Endothelial cell of umbilical vein (primary cell): ENCODE measurements around the gene MRPL53. TPM values are rescaled to one million over a fixed set of nuclear protein-coding genes. Genes with fewer than 3 reads are reported as not detected.

Source experiments
- BruUV-seq: library from RNA; stranded (reverse); fragments of 400-500 nt; replicated peaks from 2 replicates; lab custom pipeline; 2021; lab: Mats Ljungman, UMichigan
- CTCF ChIA-PET: fragments of 300-600, 350-600 bp; sonication (Branson Sonifier 250); formaldehyde crosslinking; loops from one replicate; lab custom pipeline; 2021; ENCODE audit warnings: antibody characterized with exemption, inconsistent platforms; lab: Charles Lee
- POLR2A ChIA-PET: fragments of 300-600, 350-600 bp; sonication (Branson Sonifier 250); formaldehyde crosslinking; loops from one replicate; lab custom pipeline; 2021; ENCODE audit warnings: antibody characterized with exemption, inconsistent platforms; lab: Charles Lee
- DNase-seq: peaks from one replicate; pipeline ENCODE4 v3.0.0-alpha.2; 2011; ENCODE audit warnings: low read depth, low spot score
- FAIRE-seq: peaks from 2 replicates; lab custom pipeline; 2011; peaks lifted over from hg19 to GRCh38; lab: Jason Lieb, UNC
- H2AFZ ChIP-seq: 2 replicates; pipeline ENCODE4 v1.6.0; 2012; ENCODE audit warnings: low read depth, low read length, control low read depth, inconsistent platforms
- H3K27ac ChIP-seq: 2 replicates; pipeline ENCODE4 v1.5.1; 2011; ENCODE audit warnings: low read depth, mild to moderate bottlenecking, control low read depth, low read length, moderate library complexity; ENCODE audit not compliant: insufficient read depth
- H3K27me3 ChIP-seq, 2 experiments: 2 replicates each; pipeline versions ENCODE4 v1.6.0 to v1.6.1; 2011; ENCODE audit warnings: low read length in 2 of 2, mixed read lengths in 1 of 2; ENCODE audit not compliant: control insufficient read depth in 2 of 2, insufficient read depth in 2 of 2
- H3K36me3 ChIP-seq, 2 experiments: 2 replicates in 1 of 2; 3 replicates in 1 of 2; pipeline ENCODE4 v1.5.1; 2011; ENCODE audit warnings: low read length in 2 of 2, mild to moderate bottlenecking in 1 of 2, moderate library complexity in 1 of 2; ENCODE audit not compliant: control insufficient read depth in 2 of 2, insufficient read depth in 2 of 2; ENCODE audit errors: extremely low read depth in 1 of 2
- H3K4me1 ChIP-seq: 3 replicates; pipeline ENCODE4 v1.5.1; 2011; ENCODE audit warnings: mild to moderate bottlenecking, low read length; ENCODE audit not compliant: control insufficient read depth, insufficient read depth; ENCODE audit errors: extremely low read depth
- H3K4me2 ChIP-seq: 2 replicates; pipeline ENCODE4 v1.6.1; 2011; ENCODE audit warnings: low read length, control low read depth, mixed read lengths; ENCODE audit not compliant: insufficient read depth
- H3K4me3 ChIP-seq, 3 experiments: fragments of 200-600 bp in 1 of 3; sonication (generic), shearing (Covaris generic) in 1 of 3; replicated peaks in 1 of 3; 2 replicates each; pipeline ENCODE4 v1.5.1; 2011 to 2016; ENCODE audit warnings: control low read depth in 3 of 3, low read length in 3 of 3, mild to moderate bottlenecking in 2 of 3, inconsistent platforms in 1 of 3, low read depth in 1 of 3, moderate library complexity in 1 of 3; ENCODE audit not compliant: insufficient read depth in 1 of 3
- H3K79me2 ChIP-seq: 2 replicates; pipeline ENCODE4 v1.6.0; 2012; ENCODE audit warnings: low read length, inconsistent platforms; ENCODE audit not compliant: control insufficient read depth, insufficient read depth
- H3K9ac ChIP-seq: replicated peaks from 2 replicates; pipeline ENCODE3; 2011; ENCODE audit warnings: low read length, control low read depth; ENCODE audit not compliant: insufficient read depth; ENCODE audit errors: extremely low read depth
- H3K9me1 ChIP-seq: replicated peaks from 3 replicates; pipeline ENCODE4 v1.6.0; 2011; ENCODE audit warnings: mild to moderate bottlenecking, low read length; ENCODE audit not compliant: control insufficient read depth, insufficient read depth; ENCODE audit errors: extremely low read depth
- H3K9me3 ChIP-seq: replicated peaks from 2 replicates; pipeline ENCODE4 v1.5.1; 2012; ENCODE audit warnings: low read length, inconsistent platforms; ENCODE audit not compliant: control insufficient read depth, insufficient read depth
- H4K20me1 ChIP-seq: replicated peaks from 2 replicates; pipeline ENCODE3; 2011; ENCODE audit warnings: mild to moderate bottlenecking, low read length; ENCODE audit not compliant: control insufficient read depth, insufficient read depth; ENCODE audit errors: extremely low read depth
- EZH2 ChIP-seq: IDR thresholded peaks from 2 replicates; pipeline ENCODE4 v1.6.1; 2012; ENCODE audit warnings: borderline replicate concordance, low read depth, mild to moderate bottlenecking, moderate library complexity, low read length, inconsistent platforms; ENCODE audit not compliant: severe bottlenecking
- FOS ChIP-seq: IDR thresholded peaks from 2 replicates; pipeline ENCODE4 v1.6.1; 2011; ENCODE audit warnings: mild to moderate bottlenecking, low read length, moderate library complexity, borderline replicate concordance; ENCODE audit not compliant: insufficient read depth
- GATA2 ChIP-seq: IDR thresholded peaks from 2 replicates; pipeline ENCODE4 v1.7.0; 2011; ENCODE audit warnings: low read depth, mild to moderate bottlenecking, moderate library complexity, mixed read lengths, low read length; ENCODE audit not compliant: insufficient read length, insufficient read depth
- JUN ChIP-seq: IDR thresholded peaks from 2 replicates; pipeline ENCODE4 v1.6.1; 2011; ENCODE audit warnings: borderline replicate concordance, low read depth; ENCODE audit not compliant: insufficient read length, insufficient read depth
- MYC ChIP-seq: IDR thresholded peaks from one replicate; pipeline ENCODE4 v1.6.1; 2011; ENCODE audit warnings: mild to moderate bottlenecking, low read depth, low read length
- POLR2A ChIP-seq: IDR thresholded peaks from 2 replicates; pipeline ENCODE4 v1.6.1; 2012; ENCODE audit warnings: low read depth, mild to moderate bottlenecking, control low read depth, low read length
- POLR2AphosphoS5 ChIP-seq: IDR thresholded peaks from 2 replicates; pipeline ENCODE4 v1.6.1; 2012; ENCODE audit warnings: low read depth, mild to moderate bottlenecking, control low read depth, low read length, moderate library complexity; ENCODE audit not compliant: insufficient read depth
- dilution Hi-C: fragments of 300-500 bp; cut with MboI; formaldehyde crosslinking; loops from one replicate; pipeline ENCODE4 v1.15.0; 2019; ENCODE audit warnings: low sequenced_read_pairs; ENCODE audit not compliant: extremely low pct_ligation_motif_present
- intact Hi-C: fragments of 100-400 bp; cut with micrococcal nuclease; formaldehyde crosslinking; loops from one replicate; pipeline ENCODE4 v1.10.0; 2022
- polyA plus RNA-seq, 4 experiments: library from polyadenylated mRNA; depleted of rRNA in 3 of 4; stranded (reverse) in 3 of 4; unstranded in 1 of 4; fragments of >200 nt; gene quantifications; 2 replicates each; pipeline versions ENCODE4 v1.2.1 to v1.2.3, GENCODE V29; 2011 to 2012; ENCODE audit warnings: missing spikeins in 1 of 4
- total RNA-seq: library from RNA; stranded (reverse); gene quantifications from 2 replicates; pipeline ENCODE4 v1.2.3, GENCODE V29; 2021
- TF ChIP-seq, protein P1 (sequence below), 2 donors: IDR thresholded peaks; 1 replicate in 1 of 2; 2 replicates in 1 of 2; pipeline ENCODE4 v1.5.1; 2011; ENCODE audit warnings: low read length in 2 of 2, mild to moderate bottlenecking in 2 of 2, moderate library complexity in 2 of 2, control low read depth in 1 of 2, inconsistent platforms in 1 of 2, low read depth in 1 of 2; ENCODE audit not compliant: insufficient read depth in 1 of 2; ENCODE audit errors: extremely low read depth in 1 of 2
- TF ChIP-seq, protein P2 (sequence below): IDR thresholded peaks from 2 replicates; pipeline ENCODE4 v1.6.1; 2011; ENCODE audit not compliant: insufficient read depth, insufficient read length

MRPL53 gene
- total and polyA plus RNA-seq, 2 donors (not counting 3 experiments of a cell fraction or from before 2014, with no cell fraction given), result 68.7 to 69.7 TPM

DNA sequence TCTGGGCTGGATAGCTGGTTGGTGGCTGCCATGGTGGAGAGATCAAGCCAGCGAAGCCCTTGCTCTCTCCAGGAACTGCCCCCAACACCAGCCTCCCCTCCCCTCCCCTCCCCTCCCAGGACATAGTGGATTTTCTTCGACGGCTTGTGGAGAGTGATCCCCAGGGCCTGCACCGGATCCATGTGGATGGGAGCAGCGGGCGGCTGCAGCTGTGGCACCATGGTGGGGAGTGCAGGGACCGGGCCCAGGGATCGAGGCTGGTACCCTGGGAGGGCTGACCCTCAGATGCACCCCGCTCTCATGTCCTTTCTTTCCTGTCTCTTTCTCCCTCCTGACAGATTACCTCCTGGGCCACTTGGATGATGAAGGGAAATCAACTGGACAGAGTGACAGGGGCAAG, 17.4 kb upstream of the MRPL53 start:
- intact Hi-C loops (no loop called here), dilution Hi-C loops (no loop called here)

More for the DNA sequence above, 17.4 kb upstream of the MRPL53 start:
- H3K9ac ChIP-seq, result no peak overlapping the region
- H2AFZ ChIP-seq, result no peak overlapping the region
- ChIA-PET POLR2A (no interaction called here), CTCF (interaction anchor here (0.9 to 2.1 kb wide), 3 partner anchors 8 to 42 kb away, joined by 3 to 8 read pairs (median 3); no protein-coding TSS in a partner anchor)
- H3K9me3 ChIP-seq, result no peaks in the 10 kb centered on the region
- no peaks in the 10 kb centered on the region for H4K20me1 ChIP-seq
- H3K36me3 ChIP-seq, result peaks cover 3 to 14% of the 10 kb centered on the region in 2 experiments
- H3K9me1 ChIP-seq, result no peaks in the 10 kb centered on the region
- no peak overlapping the region for H3K4me2 ChIP-seq
- no peaks in the 10 kb centered on the region for H3K79me2 ChIP-seq
- H3K4me1 ChIP-seq, result peaks cover 5% of the 10 kb centered on the region
- FAIRE-seq, result no peak
- TF ChIP-seq POLR2A, result no peak
- TF ChIP-seq JUN, result no peak
- TF ChIP-seq MYC, result no peak
- TF ChIP-seq EZH2, result no peak
- TF ChIP-seq, protein P1, sequence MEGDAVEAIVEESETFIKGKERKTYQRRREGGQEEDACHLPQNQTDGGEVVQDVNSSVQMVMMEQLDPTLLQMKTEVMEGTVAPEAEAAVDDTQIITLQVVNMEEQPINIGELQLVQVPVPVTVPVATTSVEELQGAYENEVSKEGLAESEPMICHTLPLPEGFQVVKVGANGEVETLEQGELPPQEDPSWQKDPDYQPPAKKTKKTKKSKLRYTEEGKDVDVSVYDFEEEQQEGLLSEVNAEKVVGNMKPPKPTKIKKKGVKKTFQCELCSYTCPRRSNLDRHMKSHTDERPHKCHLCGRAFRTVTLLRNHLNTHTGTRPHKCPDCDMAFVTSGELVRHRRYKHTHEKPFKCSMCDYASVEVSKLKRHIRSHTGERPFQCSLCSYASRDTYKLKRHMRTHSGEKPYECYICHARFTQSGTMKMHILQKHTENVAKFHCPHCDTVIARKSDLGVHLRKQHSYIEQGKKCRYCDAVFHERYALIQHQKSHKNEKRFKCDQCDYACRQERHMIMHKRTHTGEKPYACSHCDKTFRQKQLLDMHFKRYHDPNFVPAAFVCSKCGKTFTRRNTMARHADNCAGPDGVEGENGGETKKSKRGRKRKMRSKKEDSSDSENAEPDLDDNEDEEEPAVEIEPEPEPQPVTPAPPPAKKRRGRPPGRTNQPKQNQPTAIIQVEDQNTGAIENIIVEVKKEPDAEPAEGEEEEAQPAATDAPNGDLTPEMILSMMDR (IDR thresholded peaks at IDR 0.05; ENCODE audit: extremely low read depth in 1 of 2, insufficient read depth in 1 of 2, low read depth in 1 of 2, low read length in 2 of 2), result no peak
- no peak for TF ChIP-seq POLR2AphosphoS5
- TF ChIP-seq, protein P2, sequence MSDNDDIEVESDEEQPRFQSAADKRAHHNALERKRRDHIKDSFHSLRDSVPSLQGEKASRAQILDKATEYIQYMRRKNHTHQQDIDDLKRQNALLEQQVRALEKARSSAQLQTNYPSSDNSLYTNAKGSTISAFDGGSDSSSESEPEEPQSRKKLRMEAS, result no peak
- no peak for TF ChIP-seq FOS
- no peak for TF ChIP-seq GATA2
- BruUV-seq, result no TSS peak
- no peak overlapping the region for H3K27ac ChIP-seq
- no peak overlapping the region for H3K4me3 ChIP-seq
- H3K27me3 ChIP-seq, result no peaks in the 10 kb centered on the region
- DNase-seq, result no peak
